RWPE2 (cell line): ENCODE measurements around the gene MYO1E.

ENCODE experiments used
- ATAC-seq: fragments of 200-7000 bp; cut with Tn5 transposase; 3 replicates; pipeline ENCODE4 v1.9.1; 2021; ENCODE audit warnings: low read depth
- DNase-seq: peaks from one replicate; pipeline ENCODE4 v3.0.0-alpha.2; 2020; ENCODE audit warnings: low spot score
- H3K27ac ChIP-seq: fragments of 450-650 bp; 2 replicates; pipeline ENCODE4 v1.5.1; 2017; ENCODE audit warnings: mild to moderate bottlenecking; ENCODE audit not compliant: poor library complexity, severe bottlenecking
- H3K27me3 ChIP-seq: fragments of 250-450 bp; sonication (Bioruptor Pico); 2 replicates; pipeline ENCODE4 v1.5.1; 2021; ENCODE audit warnings: mild to moderate bottlenecking, moderate library complexity; ENCODE audit not compliant: insufficient read depth, poor library complexity, severe bottlenecking
- H3K36me3 ChIP-seq: fragments of 250-450 bp; sonication (Bioruptor Pico); 2 replicates; pipeline ENCODE4 v1.5.1; 2020; ENCODE audit warnings: low read depth, mild to moderate bottlenecking, moderate library complexity
- H3K4me1 ChIP-seq: fragments of 250-450 bp; sonication (Bioruptor Pico); 2 replicates; pipeline ENCODE4 v1.5.1; 2021; ENCODE audit warnings: mild to moderate bottlenecking, moderate library complexity; ENCODE audit not compliant: insufficient read depth, poor library complexity, severe bottlenecking
- H3K4me3 ChIP-seq: fragments of 250-450 bp; sonication (Bioruptor Pico); 2 replicates; pipeline ENCODE4 v1.5.1; 2021; ENCODE audit warnings: mild to moderate bottlenecking, moderate library complexity; ENCODE audit not compliant: severe bottlenecking
- H3K9me3 ChIP-seq: fragments of 250-450 bp; sonication (Bioruptor Pico); 2 replicates; pipeline ENCODE4 v1.5.1; 2021; ENCODE audit warnings: mild to moderate bottlenecking, moderate library complexity; ENCODE audit not compliant: severe bottlenecking
- CTCF ChIP-seq: fragments of 450-650 bp; IDR thresholded peaks from one replicate; pipeline ENCODE4 v1.5.1; 2017; ENCODE audit warnings: mild to moderate bottlenecking, moderate library complexity; ENCODE audit not compliant: poor library complexity, severe bottlenecking

MYO1E gene

GRCh38 chr15:59236394-59236793 is 136.3 kb downstream of the MYO1E start:
- Histone ChIP-seq H3K4me3 (no peak overlapping the region), H3K36me3 (peaks cover 68% of the 10 kb centered on the region), H3K4me1 (peaks cover 11% of the 10 kb centered on the region), H3K9me3 (no peaks in the 10 kb centered on the region), H3K27me3 (no peaks in the 10 kb centered on the region), H3K27ac (no peak overlapping the region)
- ATAC-seq, result no peak
- no peak for DNase-seq
- TF ChIP-seq CTCF, result no peak

GRCh38 chr15:59232476-59232875 is 140.2 kb downstream of the MYO1E start:
- TF ChIP-seq CTCF, result no peak
- no peaks in the 10 kb centered on the region for H3K27me3 ChIP-seq
- no peaks in the 10 kb centered on the region for H3K9me3 ChIP-seq
- H3K27ac ChIP-seq, result peak overlapping the region; percentile 15
- peak; percentile 84 for ATAC-seq
- H3K4me1 ChIP-seq, result peaks cover 6% of the 10 kb centered on the region
- DNase-seq, result no peak
- peaks cover 79% of the 10 kb centered on the region for H3K36me3 ChIP-seq
- H3K4me3 ChIP-seq, result no peak overlapping the region

- no peak for TF ChIP-seq CTCF
- H3K36me3 ChIP-seq, result peaks cover 84% of the 10 kb centered on the region
Observed at GRCh38 chr15:59230531-59231055, 142.1 kb downstream of the MYO1E start.

GRCh38 chr15:59229453-59229852 is 143.2 kb downstream of the MYO1E start:
- Histone ChIP-seq H3K36me3 (peaks cover 86% of the 10 kb centered on the region), H3K27me3 (no peaks in the 10 kb centered on the region), H3K27ac (no peak overlapping the region), H3K4me1 (peaks cover 6% of the 10 kb centered on the region), H3K9me3 (no peaks in the 10 kb centered on the region), H3K4me3 (no peak overlapping the region)
- TF ChIP-seq CTCF, result no peak
- DNase-seq (no peak), ATAC-seq (no peak)

More at GRCh38 chr15:59230531-59231055, 142.1 kb downstream of the MYO1E start:
- H3K4me1 ChIP-seq, result peaks cover 6% of the 10 kb centered on the region
- no peak for DNase-seq
- ATAC-seq, result no peak
- no peaks in the 10 kb centered on the region for H3K9me3 ChIP-seq
- no peak overlapping the region for H3K27ac ChIP-seq
- H3K27me3 ChIP-seq, result no peaks in the 10 kb centered on the region
- no peak overlapping the region for H3K4me3 ChIP-seq

GRCh38 chr15:59229015-59229414 is 143.7 kb downstream of the MYO1E start:
- no peak for TF ChIP-seq CTCF
- Histone ChIP-seq H3K4me3 (no peak overlapping the region), H3K4me1 (peaks cover 6% of the 10 kb centered on the region), H3K27ac (no peak overlapping the region), H3K9me3 (no peaks in the 10 kb centered on the region), H3K36me3 (peaks cover 89% of the 10 kb centered on the region), H3K27me3 (no peaks in the 10 kb centered on the region)
- DNase-seq, result peak; percentile 32
- ATAC-seq, result no peak
